Endometrial microvascular endothelial cells (primary cell): ENCODE data around the gene OPCML. TPM values are rescaled to one million over a fixed set of nuclear protein-coding genes. Genes with fewer than 3 reads are reported as not detected.

Source experiments
- in situ Hi-C: cut with HindIII; loops from 2 replicates; pipeline ENCODE4 v1.10.0; 2017; ENCODE audit warnings: low sequenced_read_pairs, low pct_unique_long_range_greater_than_20kb; ENCODE audit errors: inconsistent ontology term
- total RNA-seq: library from RNA; depleted of rRNA; stranded (reverse); fragments of >200 nt; gene quantifications from one replicate; pipeline ENCODE4 v1.2.3, GENCODE V29; 2015; ENCODE audit errors: inconsistent ontology term

OPCML gene
- total RNA-seq, 1 donor from 2014 or later, result not detected

DNA sequence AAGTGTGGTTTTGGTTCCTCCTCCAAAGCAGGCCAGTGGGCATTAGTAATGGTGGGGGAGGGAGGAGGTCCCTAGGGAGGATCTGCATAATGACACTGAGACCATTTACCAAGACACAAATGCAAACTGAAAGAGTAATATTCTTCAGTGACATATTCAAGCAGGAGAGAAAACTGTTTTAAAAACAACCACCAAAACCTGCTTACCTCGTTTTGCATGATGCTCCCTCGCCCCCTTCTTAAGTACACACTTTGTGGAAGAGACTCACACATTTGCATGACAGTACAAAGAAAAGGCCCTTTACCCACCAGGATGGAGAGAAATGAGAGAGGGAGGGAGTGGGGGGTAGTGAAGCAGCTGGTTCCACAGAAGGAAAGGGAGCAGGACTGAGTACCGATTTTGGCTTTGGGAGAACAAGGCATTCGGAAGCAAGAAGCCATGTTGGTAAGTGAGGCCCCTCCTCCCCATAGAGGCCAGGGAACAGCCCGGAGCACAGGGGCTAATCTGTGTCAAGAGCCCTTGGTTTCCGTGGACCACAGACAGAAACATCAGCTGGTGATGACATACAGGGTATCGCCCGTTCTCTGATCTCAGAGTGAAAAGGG, 13.0 kb upstream of the OPCML start:
- in situ Hi-C loops, result no loop called here

DNA sequence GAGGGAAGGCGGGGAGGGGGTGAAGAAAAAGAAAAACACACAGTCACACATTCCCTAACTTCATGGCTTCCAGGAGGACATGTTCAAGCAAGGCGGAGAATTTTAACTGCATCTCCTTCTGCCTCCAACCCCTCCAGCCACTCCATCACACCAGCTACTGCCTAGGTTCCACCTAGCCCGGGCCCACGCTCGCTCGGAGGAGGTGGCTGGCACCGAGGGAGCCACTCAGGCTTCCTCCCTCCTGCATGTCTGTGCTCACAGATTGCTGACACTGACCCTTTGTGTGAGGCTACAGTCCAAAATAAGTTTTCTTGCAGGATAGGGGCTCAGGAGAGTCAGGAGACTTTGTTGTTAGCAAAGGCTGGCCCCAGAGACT, 9.4 kb upstream of the OPCML start:
- in situ Hi-C loops, result no loop called here

- in situ Hi-C loops, result no loop called here
Measured at GRCh38 chr11:133541021-133541719, 8.9 kb upstream of the OPCML start.

DNA sequence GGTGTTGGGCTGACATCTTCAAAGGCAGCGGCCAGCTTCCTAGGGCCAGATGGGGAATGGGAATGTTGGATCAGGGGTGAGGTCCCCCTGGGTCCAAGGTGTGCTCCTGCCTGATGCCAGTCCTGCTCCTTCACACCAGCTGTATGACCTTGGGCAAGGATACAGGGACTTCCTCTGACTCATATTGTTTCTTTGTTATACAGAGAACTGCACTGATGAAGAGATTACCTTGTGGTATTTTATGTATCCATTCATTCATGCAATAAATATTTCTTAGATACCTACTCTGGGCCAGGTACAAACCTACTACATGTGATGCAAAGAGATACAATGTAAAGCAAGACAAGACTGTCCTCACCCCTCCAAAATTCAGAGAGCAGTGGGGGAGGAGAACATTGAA, 3.9 kb upstream of the OPCML start:
- in situ Hi-C loops, result no loop called here

- in situ Hi-C loops, result no loop called here
Measured at GRCh38 chr11:133533205-133533604, 904 bp upstream of the OPCML start.

DNA sequence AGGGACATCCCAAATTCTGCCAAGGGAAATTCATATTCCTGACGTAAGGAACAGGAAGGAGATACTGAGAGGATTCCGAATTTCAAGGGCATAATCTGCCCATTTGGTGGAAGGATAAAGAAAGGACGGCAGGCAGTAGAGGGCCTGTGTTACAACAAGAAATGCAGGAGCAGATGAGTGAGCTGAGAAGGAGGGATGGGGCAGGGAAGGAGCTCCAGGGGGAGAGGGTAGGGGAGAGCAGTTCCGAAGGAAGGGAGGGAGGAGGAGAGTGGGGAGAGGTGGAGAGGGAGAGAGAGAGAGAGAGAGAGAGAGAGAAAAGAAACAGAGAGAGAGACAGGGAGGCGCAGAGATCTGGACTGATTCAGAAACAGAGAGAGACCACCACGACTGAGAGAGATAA, 843 bp downstream of the OPCML start:
- in situ Hi-C loops, result no loop called here

GRCh38 chr11:133530501-133530835, 1.8 kb downstream of the OPCML start:
- in situ Hi-C loops, result no loop called here

DNA sequence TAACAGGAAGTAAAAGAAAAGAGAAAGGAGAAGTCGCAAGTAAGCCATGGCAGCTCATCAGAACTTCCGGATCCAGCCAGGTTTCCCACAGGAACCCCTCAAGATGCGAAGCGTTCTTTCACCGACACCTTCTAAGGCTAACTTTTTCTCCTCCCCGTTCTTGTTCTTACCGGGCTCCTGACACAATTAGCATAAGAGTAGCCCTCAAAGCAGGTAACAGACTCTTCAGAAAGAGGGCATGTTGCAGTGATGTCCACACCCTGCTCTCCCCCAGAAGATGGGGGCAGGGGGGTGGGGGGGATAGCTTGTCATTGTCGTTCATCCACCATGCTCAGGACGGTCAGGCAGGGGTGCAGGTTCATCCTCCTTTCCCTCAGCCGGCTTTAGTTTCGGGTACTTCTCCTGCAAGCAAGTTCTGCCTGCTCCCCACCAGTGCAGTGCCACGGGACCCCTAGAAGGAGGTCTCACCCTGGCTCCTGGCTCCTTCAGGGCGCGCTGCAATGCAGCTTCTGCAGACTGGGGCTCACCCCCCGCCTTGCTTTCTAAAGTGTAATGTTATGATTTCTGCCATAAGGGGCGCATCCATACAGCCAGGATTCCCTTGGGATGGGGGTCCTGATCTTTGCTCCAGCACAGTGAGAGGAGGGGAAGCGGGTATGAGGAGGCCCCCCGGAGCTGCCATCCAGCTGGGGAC, 2.3 kb downstream of the OPCML start:
- in situ Hi-C loops, result no loop called here

DNA sequence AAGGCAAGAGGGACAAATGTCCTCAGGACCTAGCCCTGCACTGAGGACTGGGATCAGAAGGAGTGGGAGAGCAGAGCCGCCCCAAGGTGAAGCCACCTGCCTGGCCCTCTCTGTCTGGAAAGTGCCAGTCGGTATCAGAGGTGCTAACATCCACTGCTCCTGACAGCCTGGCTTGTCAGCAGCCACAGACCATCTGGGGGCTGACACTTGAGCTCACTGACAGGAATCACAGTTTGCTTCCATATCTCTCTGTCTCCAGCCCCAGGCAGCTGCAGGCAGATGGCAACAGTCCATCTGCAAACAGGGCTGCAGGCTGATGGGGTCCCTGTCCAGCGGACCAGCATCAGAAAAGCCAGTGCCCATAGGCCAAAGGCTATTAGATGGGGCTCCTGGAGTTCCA, 5.5 kb downstream of the OPCML start:
- in situ Hi-C loops, result no loop called here

- in situ Hi-C loops, result no loop called here
Measured at GRCh38 chr11:133525976-133526375, 6.3 kb downstream of the OPCML start.

GRCh38 chr11:133524488-133524887, 7.8 kb downstream of the OPCML start:
- in situ Hi-C loops, result no loop called here

- in situ Hi-C loops, result no loop called here
Measured at GRCh38 chr11:133522344-133522743, 10.0 kb downstream of the OPCML start.

DNA sequence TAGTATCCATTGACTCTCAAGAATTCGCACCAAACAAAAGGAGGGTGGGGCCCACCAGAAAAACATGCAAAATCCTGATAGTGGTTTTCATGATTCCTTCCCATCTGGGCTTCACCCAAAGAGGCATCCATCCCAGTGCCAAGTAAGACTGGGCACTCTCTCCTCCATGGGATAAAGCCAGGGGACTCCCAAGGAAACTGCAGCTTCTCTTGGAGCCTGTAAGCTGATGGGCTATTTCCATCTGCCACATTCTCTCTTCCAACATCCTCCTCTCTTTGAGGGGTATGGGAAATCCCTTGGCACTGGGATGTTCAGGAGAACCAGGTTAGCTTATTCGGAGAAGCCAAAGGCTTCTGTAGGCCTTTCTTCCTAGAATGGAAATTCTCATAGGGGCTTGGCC, 10.8 kb downstream of the OPCML start:
- in situ Hi-C loops, result no loop called here

DNA sequence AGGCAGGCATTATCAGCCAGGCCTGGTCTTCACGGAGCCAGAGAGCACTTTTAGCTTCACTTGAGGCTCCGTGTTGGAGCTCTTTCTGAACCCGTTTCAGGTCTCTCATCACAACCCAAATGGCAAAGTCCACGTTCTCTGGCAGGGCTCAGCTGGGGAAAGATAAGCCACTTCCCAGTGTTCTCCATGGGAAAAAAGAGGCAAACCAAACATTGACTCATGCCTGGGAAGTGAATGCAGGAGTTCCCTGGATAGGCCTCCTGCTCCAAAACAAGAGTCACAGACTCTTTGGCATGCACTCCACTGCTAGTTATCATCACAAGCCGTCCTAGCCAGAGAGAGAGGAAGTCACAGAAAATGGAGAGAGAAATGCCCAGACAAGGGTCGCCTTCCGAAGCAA, 11.6 kb downstream of the OPCML start:
- in situ Hi-C loops, result no loop called here

GRCh38 chr11:133519560-133519959, 12.7 kb downstream of the OPCML start:
- in situ Hi-C loops, result no loop called here

- in situ Hi-C loops, result no loop called here
Measured at GRCh38 chr11:133518702-133519264, 13.5 kb downstream of the OPCML start.

- in situ Hi-C loops, result no loop called here
Measured at GRCh38 chr11:133516845-133517244, 15.5 kb downstream of the OPCML start.

DNA sequence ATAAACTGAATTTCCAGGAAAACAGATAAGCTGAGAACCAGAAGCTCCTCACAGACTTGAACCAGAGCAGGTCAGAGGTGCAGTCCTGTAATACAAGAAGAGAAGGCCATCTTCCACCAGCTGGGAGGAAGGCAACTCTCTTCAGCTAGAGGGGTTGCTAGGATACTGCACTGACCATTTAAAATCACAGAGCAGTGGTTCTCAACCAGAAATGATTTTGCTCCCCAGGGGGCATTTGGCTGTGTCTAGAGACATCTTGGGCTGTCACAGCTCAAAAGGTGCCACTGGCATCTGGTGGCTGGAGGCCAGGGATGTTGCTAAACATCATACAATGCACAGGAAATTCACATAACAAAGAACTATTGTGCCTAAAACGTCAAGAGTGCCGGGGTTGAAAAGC, 17.2 kb downstream of the OPCML start:
- in situ Hi-C loops, result no loop called here

GRCh38 chr11:133509924-133510697, 22.2 kb downstream of the OPCML start:
- in situ Hi-C loops, result no loop called here
